ENCODE measurements around the gene KCNAB1.

DNA sequence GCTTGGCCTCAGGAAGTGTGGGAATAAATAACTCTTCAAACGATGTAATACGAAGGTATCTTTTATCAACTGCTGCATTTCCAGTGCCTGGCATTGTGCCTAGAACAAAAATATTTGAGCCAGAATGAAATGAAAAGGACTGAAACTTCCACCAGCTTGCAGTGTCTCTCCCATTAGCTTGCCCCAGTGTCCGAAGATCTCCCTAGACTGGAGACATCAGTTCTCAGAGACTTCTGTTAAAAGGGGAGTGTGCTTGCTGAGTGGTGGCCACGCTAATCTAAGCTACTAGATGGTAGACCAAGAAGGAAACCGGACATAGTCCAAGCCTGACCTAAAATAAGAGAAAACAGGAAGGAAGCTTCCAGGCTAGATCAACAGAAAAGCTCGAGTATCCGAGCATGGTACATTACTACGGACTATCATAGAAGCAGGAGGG lies 28.6 kb downstream of the KCNAB1 start:
- TF ChIP-seq EP300 (IDR thresholded peaks at IDR 0.05) (no peak), POLR2A (IDR thresholded peaks at IDR 0.05) (no peak), POLR2AphosphoS5 (IDR thresholded peaks at IDR 0.05) (no peak)
- TF ChIP-seq, protein P1, sequence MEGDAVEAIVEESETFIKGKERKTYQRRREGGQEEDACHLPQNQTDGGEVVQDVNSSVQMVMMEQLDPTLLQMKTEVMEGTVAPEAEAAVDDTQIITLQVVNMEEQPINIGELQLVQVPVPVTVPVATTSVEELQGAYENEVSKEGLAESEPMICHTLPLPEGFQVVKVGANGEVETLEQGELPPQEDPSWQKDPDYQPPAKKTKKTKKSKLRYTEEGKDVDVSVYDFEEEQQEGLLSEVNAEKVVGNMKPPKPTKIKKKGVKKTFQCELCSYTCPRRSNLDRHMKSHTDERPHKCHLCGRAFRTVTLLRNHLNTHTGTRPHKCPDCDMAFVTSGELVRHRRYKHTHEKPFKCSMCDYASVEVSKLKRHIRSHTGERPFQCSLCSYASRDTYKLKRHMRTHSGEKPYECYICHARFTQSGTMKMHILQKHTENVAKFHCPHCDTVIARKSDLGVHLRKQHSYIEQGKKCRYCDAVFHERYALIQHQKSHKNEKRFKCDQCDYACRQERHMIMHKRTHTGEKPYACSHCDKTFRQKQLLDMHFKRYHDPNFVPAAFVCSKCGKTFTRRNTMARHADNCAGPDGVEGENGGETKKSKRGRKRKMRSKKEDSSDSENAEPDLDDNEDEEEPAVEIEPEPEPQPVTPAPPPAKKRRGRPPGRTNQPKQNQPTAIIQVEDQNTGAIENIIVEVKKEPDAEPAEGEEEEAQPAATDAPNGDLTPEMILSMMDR (IDR thresholded peaks at IDR 0.05) = no peak

Data from suprapubic skin (tissue), 4 donors.